HepG2 (cell line): ENCODE data around the gene MCC. TPM values are rescaled to one million over a fixed set of nuclear protein-coding genes. Genes with fewer than 3 reads are reported as not detected.
A peak's percentile ranks its signal among the peaks of the same experiment; 100 is the strongest.

ENCODE experiments used
- KAT8 ChIP-seq: IDR thresholded peaks from 2 replicates; pipeline ENCODE4 v1.6.1; 2016; ENCODE audit warnings: missing genetic modification reagents, missing compliant biosample characterization
- MLLT10 ChIP-seq: sonication (generic); formaldehyde crosslinking; IDR thresholded peaks from 2 replicates; pipeline ENCODE4 v1.4.0; 2020; ENCODE audit warnings: missing genetic modification reagents
- PTBP1 ChIP-seq: fragments of 200-400 bp; formaldehyde crosslinking; IDR thresholded peaks from 2 replicates; pipeline ENCODE4 v1.6.1; 2018; ENCODE audit warnings: low read length, low read depth; ENCODE audit not compliant: poor library complexity, severe bottlenecking
- SIN3A ChIP-seq: IDR thresholded peaks from 2 replicates; pipeline ENCODE4 v1.6.1; 2011; ENCODE audit warnings: low read depth, mild to moderate bottlenecking, control low read depth, low read length, borderline replicate concordance
- ZFP1 ChIP-seq: IDR thresholded peaks from 2 replicates; pipeline ENCODE4 v1.6.1; 2016
- ZMYM3 ChIP-seq: sonication (generic); formaldehyde crosslinking; IDR thresholded peaks from 2 replicates; pipeline ENCODE4 v1.5.1; 2020; ENCODE audit warnings: mild to moderate bottlenecking, missing genetic modification reagents
- ZNF766 ChIP-seq: sonication (generic); formaldehyde crosslinking; IDR thresholded peaks from 2 replicates; pipeline ENCODE4 v1.5.0; 2020; ENCODE audit warnings: missing genetic modification reagents, borderline replicate concordance
- polyA plus RNA-seq, 8 experiments: library from polyadenylated mRNA; depleted of rRNA in 3 of 8; stranded (reverse) in 7 of 8; unstranded in 1 of 8; fragments of >200 nt; fragmentation: Illumina TruSeq in 4 of 8; extraction: Trizol in 4 of 8; gene quantifications; 2 replicates each; pipeline versions ENCODE4 v1.2.1 to v1.2.3, GENCODE V29; 2011 to 2016; ENCODE audit warnings: low read depth in 4 of 8, missing spikeins in 1 of 8, mixed read lengths in 1 of 8; ENCODE audit not compliant: insufficient read depth in 1 of 8
- total RNA-seq, 5 experiments: library from RNA; depleted of rRNA; stranded (reverse); fragments of >200 nt; fragmentation: Illumina TruSeq; extraction: Trizol; gene quantifications; 2 replicates each; pipeline ENCODE4 v1.2.3, GENCODE V29; 2016; ENCODE audit warnings: low read depth in 1 of 5
- TF ChIP-seq, protein P1 (sequence below): sonication (generic); formaldehyde crosslinking; IDR thresholded peaks from 2 replicates; pipeline ENCODE4 v1.4.0; 2020; ENCODE audit warnings: missing genetic modification reagents
- TF ChIP-seq, protein P2 (sequence below): sonication (generic); IDR thresholded peaks from 2 replicates; pipeline ENCODE4 v1.6.1; 2016; ENCODE audit warnings: low read depth, borderline replicate concordance
- TF ChIP-seq, protein P3 (sequence below): sonication (generic); formaldehyde crosslinking; IDR thresholded peaks from 2 replicates; pipeline ENCODE4 v1.8.0; 2022; ENCODE audit warnings: mild to moderate bottlenecking, missing genetic modification reagents; ENCODE audit not compliant: insufficient replicate concordance
- TF ChIP-seq, protein P4 (sequence below): sonication (generic); formaldehyde crosslinking; IDR thresholded peaks from 2 replicates; pipeline ENCODE4 v1.4.0; 2020; ENCODE audit warnings: missing genetic modification reagents
- TF ChIP-seq, protein P5 (sequence below): sonication (generic); formaldehyde crosslinking; conservative IDR thresholded peaks from 2 replicates; pipeline ENCODE4 v1.5.0; 2020; ENCODE audit warnings: missing genetic modification reagents
- TF ChIP-seq, protein P6 (sequence below): sonication (generic); formaldehyde crosslinking; IDR thresholded peaks from 2 replicates; pipeline ENCODE4 v1.4.0; 2020; ENCODE audit warnings: mild to moderate bottlenecking, missing genetic modification reagents, borderline replicate concordance

MCC gene
- total and polyA plus RNA-seq, 2 of the 13 experiments (the other 11 are each of a cell fraction or from before 2014, with no cell fraction given), result 0.55 to 2.4 TPM

DNA sequence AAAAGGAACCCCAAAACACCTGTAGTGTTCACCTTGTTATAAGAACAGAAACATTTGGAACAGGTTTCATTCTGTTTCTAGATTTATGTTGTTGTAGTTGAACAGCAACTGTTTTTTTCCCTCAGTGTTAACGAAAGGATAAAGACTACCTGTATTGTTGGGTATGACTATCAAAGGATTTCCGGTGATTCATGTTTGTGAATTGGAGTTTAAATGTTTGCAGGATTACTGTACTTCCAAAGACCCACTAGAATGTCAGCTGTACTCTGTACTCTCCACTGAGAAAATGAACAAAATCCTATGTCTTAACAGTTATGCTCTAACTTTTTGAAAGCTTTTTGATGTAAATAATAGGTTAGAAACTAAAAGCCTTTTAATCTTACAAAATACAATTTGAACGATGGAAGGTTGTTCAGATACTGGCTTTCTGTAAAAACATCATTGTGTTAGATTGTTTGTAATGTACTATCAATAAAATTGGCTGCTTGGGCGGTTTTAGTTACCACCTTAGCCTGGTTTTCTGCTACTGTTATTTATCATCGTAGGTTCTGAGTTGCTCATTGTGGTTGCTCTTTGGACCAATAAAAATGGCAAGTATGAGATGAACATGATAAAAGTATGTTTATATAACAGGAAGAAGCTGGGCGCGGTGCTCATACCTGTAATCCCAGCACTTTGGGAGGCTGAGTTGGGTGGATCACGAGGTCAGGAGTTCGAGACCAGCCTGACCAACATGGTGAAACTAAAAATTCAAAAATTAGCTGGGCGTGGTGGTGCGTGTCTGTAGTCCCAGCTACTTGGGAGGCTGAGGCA lies 467.6 kb downstream of the MCC start (continued):
- TF ChIP-seq, protein P1, sequence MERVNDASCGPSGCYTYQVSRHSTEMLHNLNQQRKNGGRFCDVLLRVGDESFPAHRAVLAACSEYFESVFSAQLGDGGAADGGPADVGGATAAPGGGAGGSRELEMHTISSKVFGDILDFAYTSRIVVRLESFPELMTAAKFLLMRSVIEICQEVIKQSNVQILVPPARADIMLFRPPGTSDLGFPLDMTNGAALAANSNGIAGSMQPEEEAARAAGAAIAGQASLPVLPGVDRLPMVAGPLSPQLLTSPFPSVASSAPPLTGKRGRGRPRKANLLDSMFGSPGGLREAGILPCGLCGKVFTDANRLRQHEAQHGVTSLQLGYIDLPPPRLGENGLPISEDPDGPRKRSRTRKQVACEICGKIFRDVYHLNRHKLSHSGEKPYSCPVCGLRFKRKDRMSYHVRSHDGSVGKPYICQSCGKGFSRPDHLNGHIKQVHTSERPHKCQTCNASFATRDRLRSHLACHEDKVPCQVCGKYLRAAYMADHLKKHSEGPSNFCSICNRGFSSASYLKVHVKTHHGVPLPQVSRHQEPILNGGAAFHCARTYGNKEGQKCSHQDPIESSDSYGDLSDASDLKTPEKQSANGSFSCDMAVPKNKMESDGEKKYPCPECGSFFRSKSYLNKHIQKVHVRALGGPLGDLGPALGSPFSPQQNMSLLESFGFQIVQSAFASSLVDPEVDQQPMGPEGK, result no peak
- TF ChIP-seq, protein P2, sequence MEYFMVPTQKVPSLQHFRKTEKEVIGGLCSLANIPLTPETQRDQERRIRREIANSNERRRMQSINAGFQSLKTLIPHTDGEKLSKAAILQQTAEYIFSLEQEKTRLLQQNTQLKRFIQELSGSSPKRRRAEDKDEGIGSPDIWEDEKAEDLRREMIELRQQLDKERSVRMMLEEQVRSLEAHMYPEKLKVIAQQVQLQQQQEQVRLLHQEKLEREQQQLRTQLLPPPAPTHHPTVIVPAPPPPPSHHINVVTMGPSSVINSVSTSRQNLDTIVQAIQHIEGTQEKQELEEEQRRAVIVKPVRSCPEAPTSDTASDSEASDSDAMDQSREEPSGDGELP, result peak; percentile 50; the same call in 1 of the 2 replicates
- TF ChIP-seq MLLT10 (CRISPR knock-in tag) (no peak), ZMYM3 (CRISPR knock-in tag) (peak; percentile 55; the same call in 1 of the 2 replicates), KAT8 (peak; percentile 32; the same call in 1 of the 2 replicates), ZFP1 (CRISPR knock-in tag) (0 out of 2 replicates have a peak, but pooled peaks have one; percentile 34), PTBP1 (no peak), ZNF766 (CRISPR knock-in tag) (no peak), SIN3A (no peak)
- TF ChIP-seq, protein P3, sequence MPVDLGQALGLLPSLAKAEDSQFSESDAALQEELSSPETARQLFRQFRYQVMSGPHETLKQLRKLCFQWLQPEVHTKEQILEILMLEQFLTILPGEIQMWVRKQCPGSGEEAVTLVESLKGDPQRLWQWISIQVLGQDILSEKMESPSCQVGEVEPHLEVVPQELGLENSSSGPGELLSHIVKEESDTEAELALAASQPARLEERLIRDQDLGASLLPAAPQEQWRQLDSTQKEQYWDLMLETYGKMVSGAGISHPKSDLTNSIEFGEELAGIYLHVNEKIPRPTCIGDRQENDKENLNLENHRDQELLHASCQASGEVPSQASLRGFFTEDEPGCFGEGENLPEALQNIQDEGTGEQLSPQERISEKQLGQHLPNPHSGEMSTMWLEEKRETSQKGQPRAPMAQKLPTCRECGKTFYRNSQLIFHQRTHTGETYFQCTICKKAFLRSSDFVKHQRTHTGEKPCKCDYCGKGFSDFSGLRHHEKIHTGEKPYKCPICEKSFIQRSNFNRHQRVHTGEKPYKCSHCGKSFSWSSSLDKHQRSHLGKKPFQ, result peak; percentile 44
- TF ChIP-seq, protein P4, sequence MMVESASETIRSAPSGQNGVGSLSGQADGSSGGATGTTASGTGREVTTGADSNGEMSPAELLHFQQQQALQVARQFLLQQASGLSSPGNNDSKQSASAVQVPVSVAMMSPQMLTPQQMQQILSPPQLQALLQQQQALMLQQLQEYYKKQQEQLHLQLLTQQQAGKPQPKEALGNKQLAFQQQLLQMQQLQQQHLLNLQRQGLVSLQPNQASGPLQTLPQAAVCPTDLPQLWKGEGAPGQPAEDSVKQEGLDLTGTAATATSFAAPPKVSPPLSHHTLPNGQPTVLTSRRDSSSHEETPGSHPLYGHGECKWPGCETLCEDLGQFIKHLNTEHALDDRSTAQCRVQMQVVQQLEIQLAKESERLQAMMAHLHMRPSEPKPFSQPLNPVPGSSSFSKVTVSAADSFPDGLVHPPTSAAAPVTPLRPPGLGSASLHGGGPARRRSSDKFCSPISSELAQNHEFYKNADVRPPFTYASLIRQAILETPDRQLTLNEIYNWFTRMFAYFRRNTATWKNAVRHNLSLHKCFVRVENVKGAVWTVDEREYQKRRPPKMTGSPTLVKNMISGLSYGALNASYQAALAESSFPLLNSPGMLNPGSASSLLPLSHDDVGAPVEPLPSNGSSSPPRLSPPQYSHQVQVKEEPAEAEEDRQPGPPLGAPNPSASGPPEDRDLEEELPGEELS (CRISPR knock-in tag), result peak; percentile 77
- TF ChIP-seq, protein P5, sequence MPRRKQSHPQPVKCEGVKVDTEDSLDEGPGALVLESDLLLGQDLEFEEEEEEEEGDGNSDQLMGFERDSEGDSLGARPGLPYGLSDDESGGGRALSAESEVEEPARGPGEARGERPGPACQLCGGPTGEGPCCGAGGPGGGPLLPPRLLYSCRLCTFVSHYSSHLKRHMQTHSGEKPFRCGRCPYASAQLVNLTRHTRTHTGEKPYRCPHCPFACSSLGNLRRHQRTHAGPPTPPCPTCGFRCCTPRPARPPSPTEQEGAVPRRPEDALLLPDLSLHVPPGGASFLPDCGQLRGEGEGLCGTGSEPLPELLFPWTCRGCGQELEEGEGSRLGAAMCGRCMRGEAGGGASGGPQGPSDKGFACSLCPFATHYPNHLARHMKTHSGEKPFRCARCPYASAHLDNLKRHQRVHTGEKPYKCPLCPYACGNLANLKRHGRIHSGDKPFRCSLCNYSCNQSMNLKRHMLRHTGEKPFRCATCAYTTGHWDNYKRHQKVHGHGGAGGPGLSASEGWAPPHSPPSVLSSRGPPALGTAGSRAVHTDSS (CRISPR knock-in tag), result no peak
- TF ChIP-seq, protein P6, sequence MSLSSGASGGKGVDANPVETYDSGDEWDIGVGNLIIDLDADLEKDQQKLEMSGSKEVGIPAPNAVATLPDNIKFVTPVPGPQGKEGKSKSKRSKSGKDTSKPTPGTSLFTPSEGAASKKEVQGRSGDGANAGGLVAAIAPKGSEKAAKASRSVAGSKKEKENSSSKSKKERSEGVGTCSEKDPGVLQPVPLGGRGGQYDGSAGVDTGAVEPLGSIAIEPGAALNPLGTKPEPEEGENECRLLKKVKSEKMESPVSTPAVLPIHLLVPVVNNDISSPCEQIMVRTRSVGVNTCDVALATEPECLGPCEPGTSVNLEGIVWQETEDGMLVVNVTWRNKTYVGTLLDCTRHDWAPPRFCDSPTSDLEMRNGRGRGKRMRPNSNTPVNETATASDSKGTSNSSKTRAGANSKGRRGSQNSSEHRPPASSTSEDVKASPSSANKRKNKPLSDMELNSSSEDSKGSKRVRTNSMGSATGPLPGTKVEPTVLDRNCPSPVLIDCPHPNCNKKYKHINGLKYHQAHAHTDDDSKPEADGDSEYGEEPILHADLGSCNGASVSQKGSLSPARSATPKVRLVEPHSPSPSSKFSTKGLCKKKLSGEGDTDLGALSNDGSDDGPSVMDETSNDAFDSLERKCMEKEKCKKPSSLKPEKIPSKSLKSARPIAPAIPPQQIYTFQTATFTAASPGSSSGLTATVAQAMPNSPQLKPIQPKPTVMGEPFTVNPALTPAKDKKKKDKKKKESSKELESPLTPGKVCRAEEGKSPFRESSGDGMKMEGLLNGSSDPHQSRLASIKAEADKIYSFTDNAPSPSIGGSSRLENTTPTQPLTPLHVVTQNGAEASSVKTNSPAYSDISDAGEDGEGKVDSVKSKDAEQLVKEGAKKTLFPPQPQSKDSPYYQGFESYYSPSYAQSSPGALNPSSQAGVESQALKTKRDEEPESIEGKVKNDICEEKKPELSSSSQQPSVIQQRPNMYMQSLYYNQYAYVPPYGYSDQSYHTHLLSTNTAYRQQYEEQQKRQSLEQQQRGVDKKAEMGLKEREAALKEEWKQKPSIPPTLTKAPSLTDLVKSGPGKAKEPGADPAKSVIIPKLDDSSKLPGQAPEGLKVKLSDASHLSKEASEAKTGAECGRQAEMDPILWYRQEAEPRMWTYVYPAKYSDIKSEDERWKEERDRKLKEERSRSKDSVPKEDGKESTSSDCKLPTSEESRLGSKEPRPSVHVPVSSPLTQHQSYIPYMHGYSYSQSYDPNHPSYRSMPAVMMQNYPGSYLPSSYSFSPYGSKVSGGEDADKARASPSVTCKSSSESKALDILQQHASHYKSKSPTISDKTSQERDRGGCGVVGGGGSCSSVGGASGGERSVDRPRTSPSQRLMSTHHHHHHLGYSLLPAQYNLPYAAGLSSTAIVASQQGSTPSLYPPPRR (CRISPR knock-in tag), result peak; percentile 54; the same call in 1 of the 2 replicates
